GM18861 (cell line): Measurements from ENCODE around the gene NAALADL1.

Experiments used
- ATAC-seq: cut with Tn5 transposase; IDR thresholded peaks from one replicate; pipeline ENCODE4 v1.9.1; 2021; ENCODE audit not compliant: unreplicated experiment

The NAALADL1 gene

DNA sequence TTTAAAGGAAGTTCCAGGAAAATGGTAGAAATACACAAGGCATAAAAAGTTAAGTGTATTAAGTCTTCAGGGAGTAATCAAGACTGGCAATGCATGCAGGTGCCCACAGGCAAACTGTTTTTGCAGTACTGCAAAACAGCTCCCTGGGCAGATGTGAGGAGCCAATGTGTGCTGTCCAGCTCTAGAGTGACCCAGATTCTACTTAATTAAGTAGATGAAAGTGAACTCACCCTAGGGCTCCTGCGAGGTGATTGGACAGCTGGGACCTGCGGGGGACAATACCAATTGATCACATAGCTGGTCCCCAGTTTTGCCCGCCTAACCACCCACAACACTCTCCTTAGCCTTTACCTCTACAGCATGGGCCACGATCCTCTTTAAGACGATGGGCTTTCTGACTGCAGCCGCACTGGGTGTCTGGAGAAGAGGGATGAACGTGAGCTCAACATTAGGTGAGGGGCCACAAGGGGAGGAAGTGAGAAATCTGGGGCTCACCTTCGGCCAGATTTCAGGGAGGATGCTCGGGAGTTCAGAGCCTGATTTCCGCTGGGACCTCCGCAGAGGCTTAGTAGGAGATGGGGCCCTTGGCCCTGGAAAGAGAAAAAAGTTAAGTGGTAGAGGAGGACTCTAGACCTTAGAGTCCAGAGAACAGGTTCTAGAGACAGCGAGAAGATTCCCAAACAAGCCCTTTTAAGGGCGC is 24.9 kb upstream of the NAALADL1 start:
- ATAC-seq = peak; percentile 4

DNA sequence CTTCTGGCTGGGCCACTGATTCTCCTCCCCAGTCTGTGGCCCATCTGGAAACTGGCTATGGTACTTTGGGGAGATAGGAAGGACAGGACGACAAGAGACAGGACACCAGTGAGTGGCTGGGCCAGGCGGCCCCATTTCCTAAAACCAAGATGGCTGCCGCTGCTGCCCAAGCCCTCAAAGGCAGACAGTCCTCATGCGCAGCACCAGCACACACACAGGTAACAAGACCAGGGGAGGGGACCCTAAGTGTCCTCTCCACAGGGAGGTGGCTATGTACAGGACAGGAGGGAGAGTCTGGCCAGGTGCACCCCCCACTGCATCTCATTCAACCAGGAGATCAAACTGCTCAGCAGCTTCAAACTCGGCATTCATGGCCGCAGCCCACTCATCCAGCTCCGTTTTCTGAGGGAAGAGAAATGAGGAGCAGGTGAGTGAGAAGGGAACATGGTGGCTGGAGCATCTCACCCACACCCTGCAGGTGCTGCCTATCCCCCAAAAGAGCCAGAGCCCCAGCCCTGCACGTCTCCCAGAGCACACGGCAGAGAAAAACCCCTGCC is 20.5 kb upstream of the NAALADL1 start:
- no peak for ATAC-seq

DNA sequence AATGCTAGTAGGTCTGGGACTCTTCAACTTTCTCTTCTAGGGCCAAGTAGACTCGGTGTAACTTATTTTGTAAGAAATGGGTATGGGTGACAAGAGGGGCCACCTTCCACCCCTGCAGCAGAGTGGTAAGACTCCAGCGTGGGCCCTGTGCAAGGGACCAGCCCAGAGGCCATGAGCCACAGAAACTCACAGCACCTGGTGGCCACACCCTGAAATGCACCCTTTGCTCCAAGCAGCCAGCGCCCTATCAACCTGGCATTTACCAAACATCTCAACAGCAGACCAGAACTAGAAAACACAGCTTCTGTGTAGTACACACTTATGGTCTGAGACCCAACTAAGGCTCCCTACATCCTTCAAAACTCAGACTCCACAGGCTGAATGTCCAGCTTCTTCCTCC is 19.8 kb upstream of the NAALADL1 start:
- no peak for ATAC-seq

DNA sequence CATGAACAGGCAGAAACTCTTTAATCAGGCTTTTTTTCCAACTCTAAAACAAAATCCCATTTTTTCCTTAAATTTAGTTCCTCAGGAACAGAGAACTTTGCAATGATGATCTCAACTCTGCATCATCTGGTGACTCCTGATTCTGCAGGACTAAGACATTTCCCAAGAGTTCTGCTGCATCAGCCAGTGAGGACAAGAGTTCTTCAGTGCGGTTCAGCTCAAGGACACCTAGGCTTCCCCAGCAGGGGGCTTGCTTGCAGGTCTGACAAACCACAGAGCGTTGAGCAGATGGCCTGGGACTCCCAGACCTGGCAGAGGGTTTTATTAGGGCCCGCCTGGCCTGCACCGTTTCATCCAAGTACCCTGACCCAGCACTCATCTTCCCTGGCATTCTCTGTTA is 19.1 kb upstream of the NAALADL1 start:
- ATAC-seq = no peak

DNA sequence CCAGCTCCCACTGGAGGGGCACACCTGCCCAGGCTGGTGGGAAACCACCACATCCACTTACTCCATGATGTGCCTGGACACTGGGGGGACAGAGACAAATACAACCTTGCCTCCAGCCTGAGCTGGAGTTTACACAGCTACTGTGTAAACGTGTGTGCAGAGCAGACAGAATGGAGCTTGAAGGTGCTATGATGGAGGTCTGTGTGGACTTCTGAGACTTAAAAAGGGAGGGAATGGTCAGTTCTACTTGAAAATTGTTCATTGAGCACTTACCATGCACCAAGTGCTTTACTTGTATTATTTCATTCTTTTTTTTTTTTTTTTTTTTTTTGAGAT is 14.2 kb upstream of the NAALADL1 start:
- no peak for ATAC-seq

DNA sequence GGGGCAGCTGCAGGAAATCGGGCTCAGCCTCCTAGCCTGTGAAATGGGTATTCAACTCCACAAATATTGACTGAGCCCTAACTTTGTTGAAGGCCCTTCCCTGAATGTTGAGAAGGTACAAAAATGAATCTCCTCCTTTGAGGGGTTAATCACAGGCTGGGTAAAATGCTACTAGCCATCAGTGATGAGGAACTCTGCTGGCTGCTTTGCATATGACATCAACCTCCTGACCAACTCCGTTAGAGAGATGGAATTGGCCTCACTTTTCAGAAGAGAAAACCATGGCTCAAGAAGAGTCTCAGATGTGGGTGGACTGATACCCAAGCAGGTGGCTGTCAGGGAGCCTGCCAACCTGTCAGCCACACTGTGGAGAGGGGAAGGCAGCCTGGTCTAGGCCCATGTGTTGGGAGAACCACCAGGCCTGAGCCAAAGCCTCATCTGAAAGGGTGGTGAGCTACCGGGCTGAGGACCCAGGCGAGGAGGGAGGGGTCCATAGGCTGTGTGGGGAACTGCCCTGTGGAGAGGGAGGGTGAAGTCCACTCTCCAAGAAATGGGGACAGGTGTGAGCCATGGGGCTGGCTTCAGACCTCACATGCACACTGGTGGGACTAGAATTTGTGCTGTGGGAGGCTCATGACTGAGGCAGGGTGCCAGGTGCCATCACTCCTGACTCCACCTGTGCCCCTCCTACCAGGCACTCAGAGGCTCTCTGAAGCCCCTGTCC is 13.7 kb upstream of the NAALADL1 start:
- no peak for ATAC-seq

DNA sequence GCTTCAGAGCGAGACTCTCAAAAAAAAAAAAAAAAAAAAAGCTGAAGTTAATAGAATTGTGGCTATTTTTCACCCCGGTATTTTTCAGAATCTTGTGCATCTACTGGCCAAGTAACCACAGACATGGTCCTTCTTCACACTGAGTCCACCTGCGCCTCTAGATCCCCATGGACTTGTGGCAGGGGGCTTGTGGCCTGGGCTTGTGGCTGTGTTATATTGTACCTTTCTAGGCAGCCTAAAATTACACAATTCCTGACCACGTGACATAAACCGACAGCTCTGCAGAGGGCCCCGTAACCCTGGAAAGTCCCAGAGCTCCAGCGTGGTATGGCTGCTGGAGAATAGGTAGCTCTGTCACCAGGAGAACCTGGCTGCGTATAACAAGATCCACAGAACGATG is 10.9 kb upstream of the NAALADL1 start:
- ATAC-seq = no peak

DNA sequence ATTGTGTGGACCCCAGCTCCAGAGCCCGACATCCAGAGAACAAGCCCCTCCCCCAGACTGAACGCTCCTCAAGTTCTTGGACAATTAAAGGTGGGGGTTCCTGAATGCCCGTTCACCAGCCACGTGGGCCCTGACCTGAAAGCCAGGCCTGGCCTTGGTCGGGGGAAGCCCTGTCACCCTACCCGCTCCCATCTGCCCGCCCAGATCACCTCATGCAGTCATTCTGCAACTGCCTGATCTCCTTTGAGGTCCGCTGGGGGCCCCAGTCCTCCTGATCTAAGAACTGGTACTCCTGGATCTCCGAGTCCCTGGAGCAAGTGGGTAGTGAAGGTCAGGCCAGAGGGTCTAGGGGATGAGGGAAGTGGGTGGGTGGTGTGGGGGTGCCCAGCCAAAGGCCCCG is 9.1 kb upstream of the NAALADL1 start:
- no peak for ATAC-seq

DNA sequence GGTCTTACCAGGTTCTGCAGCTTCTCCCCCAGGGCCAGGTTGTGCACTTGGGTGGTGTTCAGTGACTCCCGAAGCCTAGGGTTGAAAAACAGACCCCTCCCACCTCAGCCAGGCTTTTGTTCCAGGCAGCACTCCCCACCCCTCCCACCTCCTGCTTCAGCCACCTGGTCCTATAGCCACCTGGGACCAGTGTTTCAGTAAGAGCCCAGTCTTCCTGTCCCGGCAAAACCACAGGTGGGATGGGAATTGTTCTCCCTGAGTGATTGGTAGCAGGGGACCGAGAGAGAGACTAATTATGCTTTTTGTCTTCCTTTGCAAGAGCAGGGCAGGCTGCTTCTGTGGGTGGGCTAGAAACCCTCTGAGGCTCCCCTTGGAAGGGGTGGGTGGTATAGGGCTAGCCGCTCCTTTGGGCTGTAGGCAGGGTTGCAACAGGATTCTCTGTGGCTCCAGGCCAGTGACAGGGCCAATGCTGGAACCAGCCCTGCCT is 8.5 kb upstream of the NAALADL1 start:
- no peak for ATAC-seq

DNA sequence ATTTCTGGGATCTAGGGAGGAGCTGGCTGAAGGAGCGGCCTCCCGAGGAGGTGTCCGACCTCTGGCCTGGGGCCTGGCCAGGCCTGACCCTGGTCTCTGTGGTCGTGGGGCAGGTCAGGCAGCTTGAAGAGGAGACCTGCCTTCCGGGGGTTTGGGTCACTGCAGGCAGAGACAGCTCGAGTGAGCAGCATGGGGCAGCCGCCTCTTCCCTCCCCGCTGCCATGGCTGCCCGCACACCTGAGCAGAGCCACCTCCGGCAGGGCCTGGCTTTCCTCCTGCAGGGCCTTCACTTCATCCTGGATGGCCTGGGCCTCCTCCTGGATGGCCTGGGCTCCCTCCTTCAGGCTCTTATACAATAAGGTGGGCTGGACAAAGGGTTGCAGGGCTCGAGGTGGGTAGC is 8.0 kb upstream of the NAALADL1 start:
- ATAC-seq = no peak

DNA sequence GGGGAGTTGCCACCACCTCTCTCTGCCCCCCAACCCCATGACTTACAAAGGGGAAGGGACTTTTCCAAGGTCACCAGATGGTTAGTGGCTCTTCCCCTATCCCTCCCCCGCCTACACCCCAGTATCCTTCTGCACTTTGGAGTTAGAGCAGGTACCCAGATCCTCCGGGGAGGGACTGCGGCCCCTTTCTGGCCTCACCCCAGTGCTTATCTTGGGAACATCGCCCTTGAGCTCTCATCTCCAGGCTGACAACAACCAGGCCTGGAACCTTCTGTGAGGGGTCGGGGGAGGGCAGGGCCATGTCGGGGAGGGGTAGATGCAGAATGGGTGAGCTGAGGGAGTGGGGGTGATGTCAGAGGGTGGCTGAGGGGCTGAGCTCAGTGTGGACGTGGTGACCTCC is 7.5 kb upstream of the NAALADL1 start:
- no peak for ATAC-seq

DNA sequence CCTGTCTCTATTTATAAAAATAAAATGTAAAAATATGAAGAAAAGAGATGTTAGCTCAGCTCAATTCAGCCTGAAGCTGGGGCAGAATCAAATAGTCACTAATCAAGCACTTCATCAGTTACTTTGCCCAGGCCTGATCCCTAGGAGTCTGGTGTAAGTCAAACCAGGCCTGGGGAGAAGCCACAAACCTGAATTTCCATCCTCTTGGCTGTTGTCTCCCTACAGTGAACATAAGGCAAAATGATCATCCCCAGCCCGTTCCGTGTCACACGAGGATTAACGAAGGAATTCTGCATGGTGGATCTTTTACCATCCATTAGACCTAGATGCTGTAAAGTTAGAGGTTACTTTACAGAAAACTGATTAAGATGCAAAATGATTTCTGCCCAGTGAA is 6.5 kb upstream of the NAALADL1 start:
- ATAC-seq = no peak

DNA sequence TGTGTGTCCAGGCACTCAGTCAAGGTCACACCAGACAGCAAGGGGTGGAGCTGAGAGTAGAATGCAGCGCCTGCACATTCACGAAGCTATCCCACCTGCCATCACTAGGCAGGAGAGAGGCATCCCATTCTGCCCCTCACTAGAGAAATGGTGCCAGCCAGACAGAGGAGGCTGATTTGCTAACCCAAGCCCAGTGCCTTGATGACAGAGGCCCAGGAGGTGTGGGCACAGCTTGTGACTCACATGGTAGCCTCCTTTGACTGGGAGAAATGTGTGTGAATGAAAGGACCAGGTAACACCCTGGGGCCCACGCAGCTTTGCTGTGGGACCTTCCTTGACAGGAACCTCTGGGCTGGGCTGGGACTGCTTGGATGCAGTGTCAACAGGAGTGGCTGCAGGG is 5.2 kb upstream of the NAALADL1 start:
- no peak for ATAC-seq

DNA sequence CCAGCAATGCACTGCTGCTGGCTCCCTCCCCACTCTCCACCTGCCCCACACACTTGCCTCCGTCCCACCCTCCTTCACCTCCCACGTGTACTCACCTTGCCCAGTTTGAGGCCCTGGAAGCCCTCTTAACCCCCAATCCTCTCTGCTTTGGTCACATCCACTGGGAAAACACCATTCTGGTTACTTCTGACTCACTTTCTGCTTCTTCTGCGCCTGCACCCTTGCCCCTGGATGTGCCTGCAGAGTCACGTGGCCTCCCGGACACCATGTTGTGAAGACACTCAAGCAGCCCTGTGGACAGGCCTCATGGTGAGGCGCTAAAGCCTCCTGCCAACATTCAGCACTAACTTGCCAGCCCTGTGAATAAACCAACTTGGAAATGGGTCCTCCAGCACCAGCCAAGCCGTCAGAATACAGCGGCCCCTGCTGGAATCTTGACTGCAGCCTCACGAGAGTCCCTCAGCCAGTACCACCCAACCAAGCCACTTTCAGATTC is 2.6 kb upstream of the NAALADL1 start:
- no peak for ATAC-seq

DNA sequence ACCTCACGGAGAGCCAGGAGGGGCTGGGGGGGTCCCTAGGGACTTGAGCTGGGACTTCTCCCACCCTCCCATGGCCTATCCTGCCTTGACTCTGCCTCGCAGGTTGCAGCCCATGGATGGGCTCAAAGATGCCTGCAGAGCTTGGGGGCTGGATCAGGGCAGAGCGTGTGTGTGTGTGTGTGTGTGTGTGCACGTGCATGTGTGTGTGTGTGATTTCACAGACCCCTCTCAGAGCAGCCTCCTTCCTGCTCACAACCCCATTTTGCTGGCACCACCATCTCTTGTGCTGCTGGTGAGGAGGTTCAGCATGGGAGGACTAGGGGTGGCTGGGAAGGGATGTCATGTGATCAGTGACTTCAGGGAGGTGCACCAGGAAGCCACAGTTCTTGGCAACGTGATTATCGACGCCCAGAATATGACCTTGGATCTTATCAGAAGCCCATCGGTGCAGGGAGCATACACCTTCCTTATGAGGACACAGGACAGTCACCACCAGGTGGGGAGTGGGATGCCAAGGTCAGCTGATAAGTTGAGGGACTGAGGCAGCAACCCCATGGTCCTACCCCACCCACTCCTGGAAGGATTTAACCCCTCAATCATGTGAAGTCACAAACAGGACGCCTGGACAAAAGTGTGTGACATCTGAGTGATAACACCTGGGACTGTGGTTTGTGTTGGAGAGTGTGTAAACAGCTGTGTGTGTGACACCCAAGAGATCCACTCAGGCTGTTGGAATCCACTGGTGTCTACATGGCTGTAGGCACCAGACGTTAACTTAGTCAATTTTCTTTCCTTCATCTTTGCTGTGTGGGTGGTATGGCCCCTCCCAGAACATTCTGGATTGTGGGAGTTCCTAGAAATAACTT is 1.8 kb upstream of the NAALADL1 start:
- ATAC-seq = no peak

DNA sequence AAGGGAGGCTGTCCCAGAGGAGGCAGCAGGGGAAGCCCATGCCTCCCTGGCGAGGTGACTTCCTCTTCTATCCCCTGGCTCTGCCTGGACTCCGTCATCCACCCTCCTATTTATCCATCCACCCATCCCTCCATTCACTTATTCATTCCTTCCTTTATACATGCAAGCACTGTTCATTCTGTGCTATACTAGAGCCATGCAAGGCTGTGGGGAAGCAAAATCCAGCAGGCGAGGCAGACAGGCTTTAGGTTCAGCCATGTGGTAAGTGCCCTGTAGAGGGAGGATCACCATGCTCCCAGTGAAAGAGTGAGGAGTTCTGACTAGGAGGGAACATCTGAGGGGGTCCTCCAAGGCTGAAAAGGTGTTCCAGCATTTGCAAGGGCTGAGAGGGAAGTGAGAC is 1.2 kb upstream of the NAALADL1 start:
- no peak for ATAC-seq

DNA sequence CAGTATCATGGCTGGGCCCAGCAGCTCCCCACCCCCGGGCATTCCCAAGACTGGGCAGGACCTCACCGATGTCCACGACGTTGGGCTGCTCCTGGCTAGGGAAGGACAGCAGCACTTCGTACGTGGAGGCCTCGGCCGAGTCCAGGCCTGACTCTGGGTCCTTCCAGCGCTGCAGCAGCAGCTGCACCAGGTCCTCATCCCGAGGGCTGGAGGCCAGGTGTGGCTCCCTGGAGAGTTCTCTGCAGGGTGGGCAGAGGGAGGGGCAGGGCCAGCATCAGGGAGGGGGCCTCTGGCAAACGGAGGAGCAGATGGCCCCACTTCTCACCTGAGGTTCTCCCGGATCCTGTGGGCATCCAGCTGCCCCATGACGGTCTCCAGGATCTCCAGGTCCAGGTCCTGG is 341 bp downstream of the NAALADL1 start:
- ATAC-seq = no peak

DNA sequence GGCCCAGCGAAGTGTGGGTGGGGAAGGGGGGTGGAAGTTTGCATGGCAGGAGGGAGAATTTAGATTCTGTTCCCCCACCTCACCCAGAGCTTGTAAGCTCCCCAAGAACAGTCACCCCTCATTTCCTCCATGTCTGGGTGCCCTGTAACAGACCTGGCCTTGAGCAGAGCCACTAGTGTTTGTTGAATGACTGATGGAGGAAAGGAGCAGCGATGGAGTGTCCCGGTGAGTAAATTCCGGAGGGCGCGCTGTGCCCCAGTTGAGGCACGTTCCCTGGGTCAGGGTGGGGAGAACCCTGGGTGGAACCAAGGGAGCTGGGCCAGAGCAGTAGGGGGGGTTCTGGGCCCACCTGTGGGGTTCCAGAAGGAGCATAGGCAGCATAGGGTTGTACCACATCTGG is 827 bp downstream of the NAALADL1 start:
- ATAC-seq = no peak

DNA sequence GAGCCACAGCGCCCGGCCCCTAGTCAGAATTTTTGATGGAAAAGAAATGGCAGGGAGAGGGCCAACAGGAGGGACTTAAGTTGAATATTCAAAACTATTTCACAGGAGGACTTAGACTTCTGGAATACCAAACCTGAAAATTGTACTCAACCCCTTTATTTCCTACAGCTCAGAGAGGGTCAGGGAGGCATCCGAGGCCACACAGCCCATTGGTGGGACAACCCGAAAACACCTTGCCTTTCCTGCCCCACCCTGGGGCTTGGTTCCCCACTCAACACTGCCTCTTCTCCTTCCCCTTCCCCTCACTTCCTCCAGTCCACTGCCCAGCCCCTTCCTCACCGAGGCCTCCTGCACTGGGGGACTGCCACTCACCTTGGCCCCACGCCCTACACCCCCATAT is 1.4 kb downstream of the NAALADL1 start:
- ATAC-seq = no peak

DNA sequence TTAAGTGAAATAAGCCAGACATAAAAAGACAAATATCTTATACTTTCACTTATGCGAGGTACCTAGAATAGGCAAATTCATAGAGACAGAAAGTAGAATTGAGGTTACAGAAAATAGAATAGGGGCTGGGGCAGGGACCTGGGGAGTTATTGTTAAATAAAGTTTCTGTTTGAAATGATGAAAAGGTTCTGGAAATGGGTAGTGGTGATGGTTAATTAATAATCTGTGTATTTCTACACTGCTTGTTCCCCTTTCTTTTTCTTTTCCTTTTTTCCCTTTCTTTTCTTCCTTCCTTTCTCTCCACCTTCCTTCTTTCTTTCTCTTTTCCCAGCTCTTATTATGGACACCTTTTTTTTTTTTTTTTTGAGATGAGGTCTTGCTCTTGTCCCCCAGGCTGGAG is 2.8 kb downstream of the NAALADL1 start:
- no peak for ATAC-seq

DNA sequence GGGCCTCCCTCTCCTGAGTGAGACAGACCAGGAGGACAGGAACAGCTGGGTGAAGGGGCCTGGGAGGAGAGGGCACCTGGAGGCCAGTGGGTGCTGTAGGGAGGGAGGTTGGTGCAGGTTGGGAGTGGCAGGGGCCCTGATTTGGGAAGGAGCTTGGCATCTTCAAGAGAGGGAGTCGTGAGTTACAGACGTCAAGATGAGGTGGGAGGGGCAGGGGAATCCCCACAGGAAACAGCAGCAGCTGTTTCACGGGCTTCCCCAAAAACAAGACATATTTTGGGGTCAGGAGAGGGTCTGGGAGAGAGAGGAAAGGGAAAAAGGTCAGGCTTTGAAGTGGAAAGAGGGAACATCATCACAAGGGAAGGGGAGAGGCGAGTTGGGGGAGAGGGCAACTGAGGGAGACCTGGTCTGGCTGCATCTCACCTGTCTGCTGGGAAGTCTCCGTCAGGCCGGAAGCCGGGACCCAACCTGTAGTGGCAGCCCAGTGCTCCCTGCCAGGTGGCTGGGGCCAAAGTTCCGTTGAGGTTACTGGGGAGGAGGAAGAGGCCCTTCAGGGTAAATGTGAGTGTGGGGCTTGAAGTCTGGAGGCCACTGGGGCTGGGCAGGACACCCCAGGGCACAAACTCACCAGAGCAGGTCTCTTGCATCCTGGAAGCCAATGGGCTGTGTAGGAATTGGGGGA is 4.4 kb downstream of the NAALADL1 start:
- no peak for ATAC-seq
